Stimulated activated CD8-positive, alpha-beta memory T cell treated with anti-CD3 and anti-CD28 coated beads, Interleukin-15, amount 100 ng/mL, for 48 hours (primary cell): Measurements from ENCODE around the gene LINC00237.

Source experiments
- DNase-seq, 2 donors: peaks; one replicate each; pipeline ENCODE4 v3.0.0-alpha.2; 2020; ENCODE audit warnings: low read depth in 2 of 2

LINC00237 gene

GRCh38 chr20:21096321-21097043 is 9.7 kb downstream of the LINC00237 start:
- no peak for DNase-seq

GRCh38 chr20:21092806-21093205 is 13.4 kb downstream of the LINC00237 start:
- no peak for DNase-seq

- no peak for DNase-seq
Measured at GRCh38 chr20:21090721-21091120, 15.4 kb downstream of the LINC00237 start.

DNA sequence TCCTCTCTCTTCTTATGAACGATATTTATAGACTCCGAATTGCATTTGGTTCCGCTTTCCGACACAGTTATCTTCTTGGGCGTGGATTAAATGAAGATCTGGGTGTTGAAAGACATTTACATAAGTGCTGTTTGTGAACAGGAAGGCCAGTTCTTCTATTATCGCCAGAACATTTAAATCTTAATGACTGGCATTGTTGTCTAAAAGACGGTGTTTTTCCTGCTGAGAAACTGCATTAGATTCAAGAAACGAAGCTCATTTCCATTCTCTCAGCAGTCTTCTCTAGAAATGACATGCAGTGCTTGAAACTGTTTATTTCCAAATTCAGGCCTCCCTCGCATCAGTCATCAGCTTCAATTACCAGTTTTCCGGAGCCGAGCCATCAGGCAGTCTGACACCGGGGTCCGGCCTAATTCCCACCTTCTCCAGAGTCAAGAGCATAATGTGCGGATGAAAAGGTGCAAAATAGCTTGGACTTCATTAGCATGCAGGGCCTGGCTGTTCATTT is 16.0 kb downstream of the LINC00237 start:
- no peak for DNase-seq

DNA sequence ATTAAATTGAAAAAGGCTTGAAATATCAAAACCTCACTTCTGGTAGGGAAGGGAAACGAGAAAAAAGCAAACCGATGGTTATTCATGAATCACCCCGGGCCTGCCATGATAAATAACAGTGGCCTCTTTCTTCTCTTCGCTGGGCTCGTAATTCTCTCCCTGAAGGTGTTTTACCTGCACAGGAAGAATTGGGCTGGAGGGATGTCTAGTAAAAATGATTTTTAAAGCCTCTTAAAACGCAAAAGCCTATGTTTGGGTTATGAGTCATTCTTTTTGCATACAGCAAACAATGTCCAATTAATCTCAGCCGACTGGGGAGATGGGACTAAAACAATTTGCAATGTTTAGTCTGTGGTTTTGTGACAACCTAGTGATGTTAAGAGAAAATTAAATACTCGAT is 16.8 kb downstream of the LINC00237 start:
- DNase-seq: no peak

DNA sequence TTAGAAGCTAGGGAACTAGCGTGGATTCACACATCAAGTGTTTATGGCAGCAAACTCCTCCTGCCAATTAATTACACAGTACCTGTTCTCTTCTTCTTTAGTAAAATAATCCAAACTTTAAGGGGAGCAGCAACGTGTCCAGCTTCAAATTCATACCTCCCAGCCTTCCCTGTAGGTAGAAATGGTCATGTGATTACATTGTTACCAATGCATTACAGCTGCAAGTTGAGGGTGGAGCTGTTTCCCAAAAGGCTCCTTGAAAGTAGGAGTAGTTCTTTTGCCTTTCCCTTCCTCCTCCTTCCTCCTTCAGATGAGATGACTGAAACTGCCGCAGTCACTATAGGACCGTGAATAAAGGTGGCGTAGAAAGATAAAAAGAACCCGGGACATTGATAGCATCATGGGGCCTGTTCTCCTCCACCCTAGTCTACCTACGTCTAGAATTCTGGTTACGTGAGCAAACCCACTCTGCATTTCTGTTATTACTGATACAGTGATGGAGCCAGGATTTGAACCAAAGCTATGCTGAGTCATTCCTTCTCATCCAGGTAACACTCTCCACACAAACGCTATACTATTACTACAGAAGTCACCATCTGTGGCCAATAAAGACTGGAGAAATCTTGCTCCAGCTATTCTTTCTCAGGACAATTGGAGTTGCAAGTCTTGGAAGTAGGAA is 18.2 kb downstream of the LINC00237 start:
- DNase-seq: no peak

DNA sequence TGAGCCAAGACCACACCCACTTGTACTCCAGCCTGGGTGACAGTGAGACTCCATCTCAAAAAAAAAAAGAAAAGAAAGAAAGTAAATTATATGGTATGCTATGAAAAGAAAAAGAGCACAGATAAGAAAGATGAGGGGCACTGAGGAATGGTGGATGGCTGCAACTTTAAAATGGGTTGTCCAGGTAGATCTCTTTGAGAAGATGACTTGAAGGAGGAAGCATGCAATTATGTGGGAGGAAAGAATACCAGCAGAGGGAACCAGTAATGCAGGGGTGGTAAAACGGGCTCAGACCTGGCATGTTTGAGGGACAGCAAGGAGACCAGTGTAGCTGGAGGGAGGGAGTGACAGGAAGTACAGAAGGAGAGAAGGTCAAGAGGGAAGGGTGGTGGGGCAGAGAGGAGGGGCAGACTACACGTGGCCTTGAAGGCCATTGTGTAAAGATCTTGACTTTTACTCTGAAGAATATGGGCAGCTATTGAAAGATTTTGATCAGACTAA is 22.3 kb downstream of the LINC00237 start:
- no peak for DNase-seq

- no peak for DNase-seq
Measured at GRCh38 chr20:21082584-21082983, 23.6 kb downstream of the LINC00237 start.

GRCh38 chr20:21077809-21078345 is 28.3 kb downstream of the LINC00237 start:
- DNase-seq: no peak

GRCh38 chr20:21076073-21076472 is 30.1 kb downstream of the LINC00237 start:
- DNase-seq: no peak

DNA sequence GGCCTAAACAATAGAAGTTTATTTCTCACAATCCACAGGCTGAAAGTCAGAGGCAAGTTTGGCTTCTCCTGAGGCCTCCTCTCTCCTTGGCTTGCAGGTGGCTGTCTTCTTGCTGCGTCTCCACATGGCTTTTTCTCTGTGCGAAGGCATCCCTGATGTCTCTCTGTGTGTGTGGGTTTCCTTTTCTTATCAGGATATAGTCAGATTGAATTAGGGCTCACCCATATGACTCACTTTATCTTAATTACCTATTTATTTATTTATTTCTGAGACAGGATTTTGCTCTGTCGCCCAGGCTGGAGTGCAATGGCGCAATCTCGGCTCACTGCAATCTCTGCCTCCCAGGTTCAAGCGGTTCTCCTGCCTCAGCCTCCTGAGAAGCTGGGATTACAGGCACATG is 30.7 kb downstream of the LINC00237 start:
- no peak for DNase-seq

DNA sequence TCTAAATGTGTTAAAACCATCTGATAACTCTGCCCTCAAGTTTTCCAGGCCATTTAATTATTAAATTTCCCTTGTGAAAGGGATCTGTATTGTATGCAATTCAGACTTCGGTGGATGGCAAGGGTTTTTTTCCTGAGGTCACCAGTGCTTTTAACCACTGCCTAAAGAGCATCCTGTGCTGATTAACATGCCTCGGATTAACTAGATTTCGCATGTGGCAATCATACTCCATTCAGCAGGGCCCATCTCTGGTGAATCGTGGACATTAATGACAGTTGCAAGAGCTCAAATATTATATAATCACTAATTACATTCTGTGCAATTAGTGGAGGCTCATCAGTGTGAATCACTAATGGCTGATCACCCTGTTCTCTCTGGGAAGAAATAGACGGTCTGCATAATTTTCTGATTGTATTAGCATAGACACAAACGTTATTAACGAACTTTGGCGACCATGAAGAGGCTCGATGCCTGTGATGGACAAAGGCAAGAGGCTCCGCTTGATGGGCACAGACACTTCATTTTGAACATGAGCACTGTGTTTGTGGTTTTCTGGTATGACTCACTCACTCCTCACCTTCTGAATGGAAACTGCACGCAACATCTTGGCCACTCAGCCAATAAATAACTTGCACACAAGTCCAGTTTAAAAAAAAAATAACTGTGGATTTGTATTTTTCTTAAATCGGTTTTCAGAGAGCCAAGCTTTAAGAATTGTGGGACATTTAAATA is 31.4 kb downstream of the LINC00237 start:
- no peak for DNase-seq

DNA sequence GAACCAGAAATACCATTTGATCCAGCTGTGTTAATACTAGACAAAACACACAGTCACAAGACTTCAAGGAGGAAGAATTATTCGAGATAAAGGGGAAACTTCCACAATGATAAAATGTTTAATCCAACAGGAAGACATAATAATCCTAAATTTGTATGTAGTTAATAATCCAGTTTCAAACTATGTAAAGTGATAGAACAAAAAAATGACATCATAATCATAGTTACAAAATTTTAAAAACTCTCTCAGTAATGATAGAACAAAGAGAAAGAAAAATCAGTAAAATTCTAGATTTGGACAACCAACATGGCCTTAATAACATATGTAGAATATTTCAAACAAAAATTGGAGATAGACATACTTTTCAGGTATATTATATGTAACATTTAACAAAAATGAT is 38.9 kb downstream of the LINC00237 start:
- DNase-seq: no peak

GRCh38 chr20:21064924-21065323 is 41.2 kb downstream of the LINC00237 start:
- no peak for DNase-seq

DNA sequence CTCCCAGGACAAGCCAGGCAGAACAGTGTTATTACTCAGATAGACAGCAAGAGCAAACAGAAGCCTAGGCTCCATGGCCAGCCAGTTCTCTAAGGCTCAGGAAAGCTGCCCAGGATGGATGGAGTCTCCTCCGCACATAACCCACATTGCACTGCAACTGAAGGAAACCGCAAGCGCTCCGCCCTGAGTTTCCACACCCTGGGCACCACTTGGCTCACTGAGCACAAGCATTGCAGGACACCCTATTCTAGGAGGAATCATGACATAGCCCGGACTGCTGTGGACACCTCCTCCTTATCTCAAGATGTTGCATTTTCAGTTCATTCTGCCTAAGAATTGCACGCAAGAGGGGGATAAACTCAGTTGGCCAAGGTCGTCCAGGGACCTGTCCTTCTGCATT is 42.9 kb downstream of the LINC00237 start:
- DNase-seq: no peak

- DNase-seq: no peak
Measured at GRCh38 chr20:21053002-21053762, 53.0 kb downstream of the LINC00237 start.

GRCh38 chr20:21052686-21053001 is 53.5 kb downstream of the LINC00237 start:
- no peak for DNase-seq

DNA sequence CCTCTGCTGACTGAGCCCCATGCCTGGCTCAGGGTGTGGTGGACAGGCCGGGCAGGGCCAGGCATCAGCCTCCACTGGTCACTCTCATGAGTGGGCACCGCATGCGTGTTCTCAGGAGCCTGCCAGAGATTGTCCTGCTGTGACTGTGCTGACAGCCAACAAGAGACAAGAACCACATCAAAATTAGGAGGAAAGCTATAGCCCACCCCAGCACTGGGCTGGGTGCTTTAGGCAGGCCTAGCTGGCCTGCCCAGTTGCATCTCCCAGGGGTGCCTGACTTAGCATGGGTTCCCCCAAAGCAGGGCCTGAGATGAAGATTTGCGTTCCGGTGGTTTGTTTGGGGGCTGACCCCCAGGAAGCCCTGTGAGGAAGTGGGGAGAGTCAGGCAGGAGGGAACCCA is 53.9 kb downstream of the LINC00237 start:
- no peak for DNase-seq

DNA sequence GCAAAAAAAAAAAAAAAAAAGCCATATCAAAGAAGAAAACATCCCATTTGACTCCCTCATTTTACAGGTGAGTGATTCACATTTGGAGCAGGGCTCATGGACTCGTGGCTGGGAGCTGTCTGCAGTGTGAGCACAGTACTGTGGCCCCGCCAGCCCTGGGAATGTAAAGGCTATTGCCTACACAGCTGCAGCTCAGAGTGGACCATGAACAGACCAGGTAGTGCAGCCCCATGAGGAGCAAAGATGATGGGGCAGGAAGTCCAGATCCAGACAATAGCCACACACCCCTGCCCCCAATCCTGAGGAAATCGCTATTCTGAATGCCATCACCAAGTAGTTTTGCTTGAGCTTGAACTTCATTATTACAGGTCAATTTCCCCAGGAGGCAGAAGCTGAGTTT is 55.4 kb downstream of the LINC00237 start:
- DNase-seq: no peak

- DNase-seq: no peak
Measured at GRCh38 chr20:21049305-21049828, 56.8 kb downstream of the LINC00237 start.

DNA sequence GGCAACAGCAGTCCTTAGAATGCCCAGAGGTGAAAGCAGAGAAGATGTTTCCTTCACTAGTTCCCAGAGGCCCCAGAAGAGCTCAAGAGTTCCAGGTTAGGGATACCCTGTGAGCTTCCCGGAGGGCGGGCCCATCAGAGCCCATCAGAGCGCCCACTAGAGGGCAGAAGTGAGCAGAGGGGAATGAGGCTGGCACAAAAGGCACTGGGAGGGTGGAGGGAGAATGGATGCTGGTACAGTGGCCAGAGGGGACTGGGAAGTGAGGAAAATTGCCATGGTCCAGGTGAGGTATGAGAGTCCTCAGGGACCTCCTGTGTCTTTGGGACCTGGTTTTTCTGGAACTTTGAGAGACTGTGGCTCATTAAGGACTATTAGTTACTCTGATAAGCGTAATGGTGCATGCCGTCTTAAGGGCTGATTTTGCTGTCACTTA is 57.3 kb downstream of the LINC00237 start:
- peak; percentile 9 to 11 for DNase-seq
